Renal pelvis (tissue), 4 donors: ENCODE data around the gene VAV2. TPM values are rescaled to one million over a fixed set of nuclear protein-coding genes. Genes with fewer than 3 reads are reported as not detected.

Source experiments
- DNase-seq: peaks from one replicate; pipeline ENCODE4 v3.0.0-alpha.2; 2013
- polyA plus RNA-seq, 3 donors: library from polyadenylated mRNA; unstranded; fragments of 120-200 nt; gene quantifications; one replicate each; pipeline ENCODE4 v1.2.1, GENCODE V29; 2013; ENCODE audit not compliant: insufficient read length in 3 of 3

The VAV2 gene
- polyA plus RNA-seq, 3 donors: 36.6 to 55.8 (median 37.4) TPM

GRCh38 chr9:133786907-133787753 is 205.0 kb downstream of the VAV2 start:
- no peak for DNase-seq

- no peak for DNase-seq
Observed at GRCh38 chr9:133786371-133786753, 205.8 kb downstream of the VAV2 start.

DNA sequence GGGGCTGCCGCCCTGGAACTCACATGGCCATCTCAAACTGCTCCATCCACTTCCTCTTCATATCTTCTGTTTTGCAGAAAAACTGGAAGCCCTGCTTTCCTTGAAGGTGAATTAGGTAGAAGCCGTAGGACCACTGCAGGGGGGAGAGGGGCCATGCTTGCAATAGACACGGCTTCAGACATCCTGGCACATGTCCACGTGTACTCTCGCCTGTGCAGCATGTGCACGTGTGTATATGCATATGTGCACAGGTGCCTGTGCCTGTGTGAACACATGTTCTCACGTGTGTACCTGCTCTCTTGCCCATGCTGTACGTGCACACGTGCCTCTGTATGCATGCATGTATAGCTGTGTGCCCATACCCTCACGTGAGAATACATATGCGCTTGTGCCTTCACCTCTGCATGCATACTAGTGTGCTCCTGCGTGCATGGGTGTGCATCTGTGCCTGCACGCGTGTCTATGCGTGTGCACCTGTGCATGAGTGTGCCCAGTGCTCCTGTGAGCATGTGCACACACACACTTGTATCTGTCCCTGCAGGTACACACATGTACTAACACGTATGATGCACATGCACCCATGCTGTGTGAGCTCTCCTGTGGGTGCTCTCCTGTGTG is 206.3 kb downstream of the VAV2 start:
- no peak for DNase-seq

- DNase-seq: no peak
Observed at GRCh38 chr9:133784731-133785561, 207.2 kb downstream of the VAV2 start.

GRCh38 chr9:133783331-133783731 is 208.8 kb downstream of the VAV2 start:
- no peak for DNase-seq

DNA sequence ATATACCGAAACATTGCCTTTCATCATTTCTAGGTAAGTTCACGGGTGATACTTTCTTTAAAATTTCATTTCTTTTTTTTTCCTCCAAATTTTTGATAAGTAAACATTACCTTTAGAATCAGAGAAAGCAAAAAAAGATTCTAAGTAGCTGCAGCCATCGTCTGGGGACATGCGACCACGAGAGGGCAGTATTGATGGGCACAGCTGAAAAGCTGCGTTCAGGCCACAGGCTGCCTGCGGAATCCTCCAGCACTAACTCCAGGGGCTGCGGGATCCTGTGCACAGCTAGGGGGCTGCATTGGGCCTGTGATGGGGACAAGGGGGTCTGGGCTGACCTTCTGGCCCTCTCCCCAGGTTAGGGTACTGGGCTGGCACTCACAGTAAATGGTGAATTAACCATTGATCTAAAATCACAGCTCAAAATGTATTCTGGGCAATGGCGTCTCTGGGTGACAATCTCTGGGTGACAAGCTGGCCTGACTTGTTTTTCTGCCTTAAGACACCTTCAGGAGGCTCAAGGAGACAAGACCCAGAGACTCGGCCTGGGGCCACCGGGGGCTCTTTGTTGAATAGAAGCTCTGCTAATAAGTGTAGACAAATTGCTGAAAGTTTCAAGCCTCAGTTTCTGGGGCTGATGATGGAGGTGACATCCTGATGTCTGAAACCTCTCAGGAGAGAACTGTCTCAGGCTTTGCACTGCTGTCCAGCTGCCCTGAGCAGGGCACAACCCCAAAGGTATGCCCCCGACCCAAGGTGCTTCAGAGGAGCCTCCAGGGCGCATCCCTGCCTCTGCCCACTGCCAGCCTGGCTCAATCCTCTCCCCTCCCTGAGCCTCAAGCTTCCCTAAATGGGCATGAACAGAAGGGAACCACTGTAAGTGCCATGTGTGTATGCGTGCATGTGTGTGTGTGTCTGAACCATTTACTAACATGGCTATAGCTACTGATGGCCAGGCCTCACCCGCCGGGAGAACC is 209.7 kb downstream of the VAV2 start:
- DNase-seq: peak; percentile 69

- no peak for DNase-seq
Observed at GRCh38 chr9:133781828-133782135, 210.3 kb downstream of the VAV2 start.

- DNase-seq: no peak
Observed at GRCh38 chr9:133780962-133781827, 210.9 kb downstream of the VAV2 start.

- no peak for DNase-seq
Observed at GRCh38 chr9:133780404-133780945, 211.6 kb downstream of the VAV2 start.

GRCh38 chr9:133779516-133780403 is 212.4 kb downstream of the VAV2 start:
- DNase-seq: no peak

DNA sequence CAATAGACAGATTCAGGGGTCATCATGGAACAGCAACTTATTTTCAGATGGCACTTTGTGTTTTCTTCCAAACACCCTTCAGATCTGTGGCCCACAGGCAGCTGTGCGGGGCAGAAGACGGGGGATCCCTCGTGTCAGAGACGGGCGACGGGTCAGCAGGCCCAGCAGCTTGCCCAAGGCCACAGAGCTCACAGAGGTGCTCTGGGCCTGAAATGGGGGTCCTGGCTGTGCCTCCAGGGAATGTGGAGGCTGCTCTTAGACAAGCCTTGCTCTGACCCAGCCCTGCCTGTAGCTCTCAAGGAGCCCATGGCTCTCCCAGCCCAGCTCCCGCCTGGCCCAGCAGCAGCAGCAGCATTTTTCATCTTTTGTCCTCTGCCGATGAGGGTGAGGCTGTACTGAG is 213.0 kb downstream of the VAV2 start:
- DNase-seq: no peak

GRCh38 chr9:133778336-133779013 is 213.6 kb downstream of the VAV2 start:
- no peak for DNase-seq

GRCh38 chr9:133777871-133778270 is 214.3 kb downstream of the VAV2 start:
- no peak for DNase-seq

- DNase-seq: no peak
Observed at GRCh38 chr9:133777068-133777791, 214.9 kb downstream of the VAV2 start.

DNA sequence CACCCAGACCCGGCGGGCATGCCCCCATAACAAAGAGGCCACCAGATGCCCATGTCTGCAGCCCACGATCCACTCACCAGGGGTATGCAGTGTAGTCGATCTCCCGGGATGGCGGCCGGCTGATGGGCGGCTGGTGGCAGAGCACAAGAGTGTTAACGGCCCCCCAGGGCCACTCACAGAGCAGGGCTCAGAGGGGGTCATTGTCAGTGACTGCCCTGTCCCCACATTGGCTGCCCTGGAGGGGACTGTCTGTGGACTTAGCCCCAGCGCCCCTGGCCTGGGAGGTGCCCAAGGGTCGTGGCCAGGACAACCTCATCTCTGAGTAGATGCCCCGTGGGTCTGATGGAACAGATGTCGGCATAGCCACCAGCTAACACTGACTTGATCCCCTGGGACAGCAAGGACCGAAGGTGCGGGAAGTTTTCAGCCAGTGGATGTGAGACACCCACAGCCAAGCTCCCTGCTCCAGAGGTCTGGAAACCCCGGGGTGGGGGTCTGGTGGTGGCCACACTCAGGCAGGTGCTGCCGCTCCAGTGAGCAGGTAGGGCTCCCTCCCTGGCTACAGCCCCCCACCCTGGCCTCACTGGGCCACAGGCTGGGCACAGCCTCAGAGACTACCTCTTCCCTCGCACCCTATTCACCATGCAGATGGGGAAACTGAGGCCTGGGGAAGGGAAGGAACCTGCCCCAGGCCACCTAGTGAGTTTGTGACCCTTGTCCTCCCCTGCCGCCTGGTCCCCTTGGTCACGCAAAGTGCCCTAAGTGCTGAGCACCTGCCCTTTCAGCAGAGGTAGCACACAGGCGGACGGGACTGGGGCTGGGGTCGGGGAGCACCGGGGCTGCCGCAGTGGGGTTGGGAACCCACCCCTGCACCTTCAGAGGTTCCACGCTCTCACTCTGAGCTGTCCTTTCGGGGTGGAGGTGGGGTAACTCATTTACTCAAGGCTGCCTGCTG is 215.9 kb downstream of the VAV2 start:
- no peak for DNase-seq

- DNase-seq: no peak
Observed at GRCh38 chr9:133775291-133775690, 216.8 kb downstream of the VAV2 start.

GRCh38 chr9:133774799-133775198 is 217.3 kb downstream of the VAV2 start:
- DNase-seq: no peak
